Renal cortical epithelial cell (primary cell): ENCODE results near the gene RAB13. TPM values are rescaled to one million over a fixed set of nuclear protein-coding genes. Genes with fewer than 3 reads are reported as not detected.

Experiments
- DNase-seq: peaks from one replicate; pipeline ENCODE4 v3.0.0-alpha.2; 2011; ENCODE audit warnings: low read depth
- total RNA-seq: library from RNA; depleted of rRNA; stranded (reverse); fragments of >200 nt; gene quantifications from 2 replicates; pipeline ENCODE4 v1.2.3, GENCODE V29; 2014

RAB13 gene
- total RNA-seq, 1 donor from 2014 or later = 154 TPM

DNA sequence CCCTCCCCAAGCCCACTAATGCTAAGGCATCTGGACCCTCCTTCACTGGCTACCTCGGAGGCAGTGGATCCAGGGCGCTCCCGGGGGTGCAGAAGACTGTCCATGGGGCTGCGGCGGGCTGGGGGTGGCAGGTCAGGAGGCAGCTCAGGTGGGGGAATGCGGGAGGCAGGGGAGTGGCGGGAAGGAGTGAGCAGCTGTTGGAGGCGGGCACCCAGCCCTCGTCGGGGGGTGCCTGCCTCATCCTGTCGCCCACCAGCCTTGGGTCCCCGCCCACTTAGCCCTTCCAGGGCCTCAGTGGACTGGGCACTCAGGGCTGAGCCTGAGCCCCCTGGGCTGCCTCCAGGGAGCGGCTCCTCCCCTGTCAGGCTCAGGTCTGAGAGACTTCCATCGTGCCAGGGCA lies 52.7 kb downstream of the RAB13 start:
- DNase-seq = no peak

DNA sequence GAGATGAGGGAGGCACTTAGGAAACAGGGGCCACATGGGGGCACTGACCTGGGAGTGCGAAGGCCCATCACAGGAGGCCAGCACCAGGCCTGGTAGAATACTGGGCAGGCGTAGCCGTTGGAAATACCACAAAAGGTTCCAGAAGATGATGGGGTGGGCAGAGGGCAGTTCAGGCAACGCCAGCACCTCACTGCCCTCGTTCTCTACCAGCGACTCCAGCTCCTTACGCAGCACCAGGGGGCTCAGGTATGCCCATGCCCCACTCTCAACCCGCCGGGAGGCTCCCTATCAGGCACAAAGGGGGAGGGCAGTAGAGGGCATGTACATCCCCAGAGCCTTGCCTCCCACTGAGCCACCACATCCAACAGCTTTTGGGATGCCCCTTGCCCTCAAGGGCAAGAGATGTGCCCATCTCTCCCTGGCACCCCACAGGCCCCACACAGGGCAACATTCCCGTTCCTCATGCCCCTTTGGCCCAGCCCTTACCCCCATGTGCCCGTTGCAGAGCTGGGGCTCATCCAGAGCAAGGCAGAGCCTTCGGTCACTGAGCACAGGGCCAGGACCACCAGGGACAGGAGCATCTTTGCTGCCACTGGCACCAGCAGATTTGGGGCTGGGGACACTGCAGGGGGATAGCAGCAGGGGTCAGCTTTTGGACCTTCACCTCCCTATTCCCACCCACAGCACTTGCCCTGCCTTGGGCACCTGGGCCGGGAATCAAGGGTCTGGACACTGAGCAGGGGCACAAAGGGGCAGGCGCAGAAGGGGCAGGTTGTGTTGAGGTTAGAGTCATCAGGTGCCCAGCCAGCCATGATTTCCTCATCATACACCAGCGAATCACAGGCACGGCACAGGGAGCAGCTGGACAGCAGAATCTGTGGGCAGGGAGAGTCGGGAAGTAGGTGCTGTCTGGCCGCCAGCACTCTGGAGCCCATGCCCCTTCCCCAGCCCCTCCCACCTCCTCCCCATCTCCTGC lies 53.7 kb downstream of the RAB13 start:
- no peak for DNase-seq

Other genes with a start within 250 kb of the RAB13 start
- gene SLC27A3, start 210.9 kb downstream of the RAB13 start, total RNA-seq = 5.0 and 8.5 TPM in 2 replicates
- gene GATAD2B, start 63.4 kb downstream of the RAB13 start, total RNA-seq = 2.6 and 16.6 TPM in 2 replicates
- gene DENND4B, start 39.6 kb downstream of the RAB13 start, total RNA-seq = 2.6 and 21.5 TPM in 2 replicates
- 2.8 and 6.6 TPM in 2 replicates for gene CRTC2, start 27.7 kb downstream of the RAB13 start, total RNA-seq
- gene SLC39A1, start 22.8 kb downstream of the RAB13 start, total RNA-seq = 203 and 214 TPM in 2 replicates
- 4.9 and 7.1 TPM in 2 replicates for gene CREB3L4, start 18.4 kb downstream of the RAB13 start, total RNA-seq
- 109 and 116 TPM in 2 replicates for gene JTB, start 8.7 kb downstream of the RAB13 start, total RNA-seq
- gene RPS27, start 4.4 kb upstream of the RAB13 start, total RNA-seq = 242 and 820 TPM in 2 replicates
- gene NUP210L, start 168.7 kb upstream of the RAB13 start, total RNA-seq = 0.05 TPM in 1 of 2 replicates, not detected in the other
- 654 and 806 TPM in 2 replicates for gene TPM3, start 205.8 kb upstream of the RAB13 start, total RNA-seq
- not detected in 2 replicates for gene CFAP141, start 220.0 kb upstream of the RAB13 start, total RNA-seq
- gene UBAP2L, start 234.6 kb upstream of the RAB13 start, total RNA-seq = 21.9 and 127 TPM in 2 replicates